ENCODE measurements around the gene RNF130. TPM values are rescaled to one million over a fixed set of nuclear protein-coding genes. Genes with fewer than 3 reads are reported as not detected.
"Not testable (repeated sequence)": the region's sequence is repeated elsewhere in the genome, so short reads cannot be mapped to it uniquely, and the experiment has no call there.

Gene RNF130
- total and polyA plus RNA-seq, 8 donors: 61.0 to 125 (median 70.7) TPM

GRCh38 chr5:180001742-180002141 lies 69.8 kb downstream of the RNF130 start:
- Histone ChIP-seq H3K27me3 (no peaks in the 10 kb centered on the region), H3K36me3 (peaks cover 0 to 19% of the 10 kb centered on the region in 2 donors), H3K4me1 (no peaks in the 10 kb centered on the region), H3K9me3 (no peaks in the 10 kb centered on the region), H3K27ac (no peak overlapping the region), H3K4me3 (no peak overlapping the region)
- DNase-seq (no peak), ATAC-seq (no peak)
- intact Hi-C loops (cut with DNase I): no loop called here
- TF ChIP-seq CTCF (IDR thresholded peaks at IDR 0.05): no peak

GRCh38 chr5:180001136-180001535 lies 70.4 kb downstream of the RNF130 start:
- H3K27ac ChIP-seq: no peak overlapping the region
- no peak for TF ChIP-seq CTCF (IDR thresholded peaks at IDR 0.05)
- no peak overlapping the region for H3K4me3 ChIP-seq
- peaks cover 0 to 19% of the 10 kb centered on the region in 2 donors for H3K36me3 ChIP-seq
- H3K9me3 ChIP-seq: peaks cover 0 to 2% of the 10 kb centered on the region in 2 donors
- DNase-seq (no peak), ATAC-seq (no peak)
- intact Hi-C loops (cut with DNase I): no loop called here
- H3K27me3 ChIP-seq: no peaks in the 10 kb centered on the region
- H3K4me1 ChIP-seq: no peaks in the 10 kb centered on the region

- no peak for TF ChIP-seq CTCF (IDR thresholded peaks at IDR 0.05)
- Histone ChIP-seq H3K27ac (no peak overlapping the region), H3K27me3 (no peaks in the 10 kb centered on the region), H3K9me3 (peaks cover 0 to 9% of the 10 kb centered on the region in 2 donors), H3K36me3 (peaks cover 0 to 19% of the 10 kb centered on the region in 2 donors), H3K4me1 (no peaks in the 10 kb centered on the region), H3K4me3 (no peak overlapping the region)
- DNase-seq (no peak), ATAC-seq (no peak)
- intact Hi-C loops (cut with DNase I): no loop called here
Measured at GRCh38 chr5:179998485-179998884, 73.1 kb downstream of the RNF130 start.

DNA sequence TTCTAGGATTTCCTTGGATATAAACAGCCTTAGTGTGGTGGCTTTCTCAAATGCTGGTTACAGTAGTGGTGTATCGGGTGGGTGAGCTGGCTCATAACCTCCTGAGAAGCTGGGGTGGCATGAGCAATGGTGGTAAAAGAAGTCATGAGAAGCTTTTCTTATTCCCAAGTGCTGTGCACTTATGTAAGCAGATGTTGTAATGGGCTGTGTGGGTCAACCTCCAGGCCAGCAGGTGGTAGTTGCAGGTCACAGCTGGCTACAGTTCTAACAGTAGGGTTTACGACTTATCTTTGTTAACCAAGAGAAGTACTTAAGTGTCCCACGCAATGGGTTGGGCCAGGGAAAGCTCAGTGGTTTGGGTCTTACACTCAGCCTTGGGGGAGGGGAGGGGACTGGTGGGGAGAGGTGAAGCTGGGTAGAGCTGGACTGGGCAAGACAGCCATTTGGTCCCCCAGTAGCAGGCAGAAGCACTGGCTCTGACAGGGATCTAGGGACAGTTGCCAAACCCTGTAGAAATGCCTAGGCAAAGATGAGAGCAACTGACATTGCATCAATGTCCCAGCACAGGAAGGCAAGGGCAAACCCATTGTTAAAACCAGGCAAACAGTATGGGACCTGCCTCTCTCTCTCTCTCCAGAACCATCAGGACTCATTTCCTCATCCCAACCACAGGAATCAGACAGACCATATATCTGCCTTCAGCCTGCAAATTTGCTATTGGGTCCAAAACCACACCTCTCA lies 76.8 kb downstream of the RNF130 start:
- ATAC-seq (no peak), DNase-seq (no peak)
- intact Hi-C loops (cut with DNase I): no loop called here
- H3K27ac ChIP-seq: no peak overlapping the region
- TF ChIP-seq CTCF (IDR thresholded peaks at IDR 0.05): no peak
- H3K4me3 ChIP-seq: no peak overlapping the region
- no peaks in the 10 kb centered on the region for H3K27me3 ChIP-seq
- no peaks in the 10 kb centered on the region for H3K36me3 ChIP-seq
- no peaks in the 10 kb centered on the region for H3K4me1 ChIP-seq
- H3K9me3 ChIP-seq: peaks cover 0 to 9% of the 10 kb centered on the region in 2 donors

DNA sequence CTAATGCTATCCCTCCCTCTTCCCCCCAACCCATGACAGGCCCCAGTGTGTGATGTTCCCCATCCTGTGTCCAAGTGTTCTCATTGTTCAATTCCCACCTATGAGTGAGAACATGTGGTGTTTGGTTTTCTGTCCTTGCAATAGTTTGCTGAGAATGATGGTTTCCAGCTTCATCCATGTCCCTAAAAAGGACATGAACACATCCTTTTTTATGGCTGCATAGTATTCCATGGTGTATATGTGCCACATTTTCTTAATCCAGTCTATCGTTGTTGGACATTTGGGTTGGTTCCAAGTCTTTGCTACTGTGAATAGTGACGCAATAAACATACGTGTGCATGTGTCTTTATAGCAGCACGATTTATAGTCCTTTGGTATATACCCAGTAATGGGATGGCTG lies 78.7 kb downstream of the RNF130 start:
- DNase-seq; H3K36me3 ChIP-seq; ATAC-seq; H3K27ac ChIP-seq; intact Hi-C loops (cut with DNase I); H3K4me1 ChIP-seq; H3K9me3 ChIP-seq; H3K27me3 ChIP-seq; H3K4me3 ChIP-seq: not testable (repeated sequence)

DNA sequence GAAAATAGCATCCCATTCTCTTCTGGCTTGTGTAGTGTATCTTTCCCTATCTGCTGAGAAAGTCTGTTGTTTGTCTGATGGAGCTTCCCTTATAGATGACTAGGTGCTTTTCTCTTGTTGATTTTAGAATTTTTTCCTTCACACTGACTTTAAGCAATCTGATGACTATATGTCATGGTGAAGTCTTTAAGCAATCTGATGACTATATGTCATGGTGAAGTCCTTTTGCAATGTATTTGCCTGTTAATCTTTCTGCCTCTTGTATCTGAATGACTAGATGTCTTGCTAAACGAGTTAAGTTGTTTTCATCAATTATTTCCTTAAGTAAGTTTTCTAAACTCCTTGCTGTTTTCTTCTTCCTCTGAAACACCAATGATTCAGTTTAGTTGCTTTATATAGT lies 80.5 kb downstream of the RNF130 start:
- DNase-seq (no peak), ATAC-seq (no peak)
- Histone ChIP-seq H3K4me3 (no peak overlapping the region), H3K9me3 (peaks cover 0 to 8% of the 10 kb centered on the region in 2 donors), H3K27ac (no peak overlapping the region), H3K36me3 (no peaks in the 10 kb centered on the region), H3K27me3 (no peaks in the 10 kb centered on the region), H3K4me1 (no peaks in the 10 kb centered on the region)
- no peak for TF ChIP-seq CTCF (IDR thresholded peaks at IDR 0.05)
- intact Hi-C loops (cut with DNase I): no loop called here

DNA sequence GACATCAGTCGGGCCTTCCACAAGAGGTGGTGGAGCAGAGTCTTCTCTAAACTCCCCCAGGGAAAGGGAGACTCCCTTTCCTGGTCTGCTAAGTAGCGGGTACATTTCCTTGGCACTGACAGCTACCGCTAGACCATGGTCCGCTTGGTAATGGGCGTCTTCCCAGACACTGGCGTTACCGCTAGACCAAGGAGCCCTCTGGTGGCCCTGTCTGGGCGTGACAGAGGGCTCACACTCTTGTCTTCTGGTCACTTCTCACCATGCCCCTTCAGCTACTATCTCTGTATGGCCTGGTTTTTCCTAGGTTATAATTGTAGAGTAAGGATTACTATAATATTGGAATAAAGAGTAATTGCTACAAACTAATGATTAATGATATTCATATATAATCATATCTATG lies 81.0 kb downstream of the RNF130 start:
- H3K27me3 ChIP-seq; ATAC-seq; H3K4me1 ChIP-seq; H3K4me3 ChIP-seq; H3K36me3 ChIP-seq; H3K9me3 ChIP-seq; DNase-seq; H3K27ac ChIP-seq; intact Hi-C loops (cut with DNase I): not testable (repeated sequence)

Data from left lung (tissue), 10 donors.